K562 (cell line): Measurements from ENCODE around the gene TTC28. TPM values are rescaled to one million over a fixed set of nuclear protein-coding genes. Genes with fewer than 3 reads are reported as not detected.

Experiments used
- ATAC-seq: fragments of 200-7000 bp; cut with Tn5 transposase; 3 replicates; pipeline ENCODE4 v1.9.1; 2020; ENCODE audit warnings: moderate library complexity
- BruUV-seq: library from RNA; stranded (reverse); fragments of 400-500 nt; replicated peaks from 2 replicates; lab custom pipeline; 2021; lab: Mats Ljungman, UMichigan
- CTCF ChIA-PET: fragments of 300-600 bp; formaldehyde crosslinking; extraction: SDS; loops from one replicate; lab custom pipeline; 2021; ENCODE audit warnings: low intra/inter-chr PET ratio; lab: Yijun Ruan, JAX
- POLR2A ChIA-PET: fragments of 300-600, 350-650 bp; sonication (Branson Sonifier 250); formaldehyde crosslinking; extraction: SDS; loops from one replicate; lab custom pipeline; 2021; ENCODE audit warnings: antibody characterized with exemption, inconsistent platforms; lab: Yijun Ruan, JAX
- DNase-seq, 4 experiments: peaks; one replicate each; pipeline versions ENCODE4 v3.0.0 to v3.0.0-alpha.2; 2011 to 2018; ENCODE audit warnings: low spot score in 3 of 4, mixed read lengths in 3 of 4; ENCODE audit errors: extremely low read depth in 1 of 4
- FAIRE-seq: peaks from 2 replicates; lab custom pipeline; 2011; peaks lifted over from hg19 to GRCh38; lab: Jason Lieb, UNC
- H2AFZ ChIP-seq: 2 replicates; pipeline ENCODE4 v1.6.0; 2011; ENCODE audit warnings: low read depth, low read length, control low read depth, inconsistent platforms
- H3K27ac ChIP-seq: fragments of 200-600 bp; 3 replicates; pipeline ENCODE4 v1.8.0; 2011; ENCODE audit warnings: low read depth, mild to moderate bottlenecking, control low read depth, inconsistent platforms, low read length, moderate library complexity, mixed read lengths; ENCODE audit errors: extremely low read depth
- H3K27me3 ChIP-seq, 2 experiments: fragments of 300-600 bp in 1 of 2; 2 replicates in 1 of 2; 3 replicates in 1 of 2; pipeline versions ENCODE4 v1.6.0 to v1.8.0; 2011; ENCODE audit warnings: inconsistent platforms in 2 of 2, low read length in 2 of 2, mild to moderate bottlenecking in 1 of 2, mixed read lengths in 1 of 2, moderate library complexity in 1 of 2; ENCODE audit not compliant: control insufficient read depth in 2 of 2, insufficient read depth in 2 of 2
- H3K36me3 ChIP-seq: fragments of 300-600 bp; 3 replicates; pipeline ENCODE4 v1.8.0; 2011; ENCODE audit warnings: mild to moderate bottlenecking, low read length, inconsistent platforms; ENCODE audit not compliant: control insufficient read depth, insufficient read depth
- H3K4me1 ChIP-seq, 2 experiments: fragments of 200-600 bp in 1 of 2; replicated peaks in 1 of 2; 2 replicates in 1 of 2; 3 replicates in 1 of 2; pipeline versions ENCODE4 v1.5.1 to v1.8.0; 2011; ENCODE audit warnings: inconsistent platforms in 2 of 2, low read length in 2 of 2, mild to moderate bottlenecking in 1 of 2, mixed read lengths in 1 of 2, moderate library complexity in 1 of 2; ENCODE audit not compliant: control insufficient read depth in 2 of 2, insufficient read depth in 2 of 2
- H3K4me2 ChIP-seq: 2 replicates; pipeline ENCODE4 v1.6.1; 2011; ENCODE audit warnings: low read length, control low read depth, inconsistent platforms, mixed read lengths; ENCODE audit not compliant: insufficient read depth
- H3K4me3 ChIP-seq: fragments of 200-600 bp; sonication (generic), shearing (Covaris generic); 2 replicates; pipeline ENCODE4 v1.5.1; 2016; ENCODE audit warnings: control low read depth, inconsistent platforms
- H3K79me2 ChIP-seq: fragments of 200-600 bp; 3 replicates; pipeline ENCODE4 v1.8.0; 2011; ENCODE audit warnings: low read length, inconsistent platforms; ENCODE audit not compliant: control insufficient read depth, insufficient read depth
- H3K9ac ChIP-seq, 2 experiments: 2 replicates each; pipeline versions ENCODE4 v1.6.0 to v1.6.1; 2011; ENCODE audit warnings: low read depth in 2 of 2, low read length in 2 of 2, control low read depth in 1 of 2, inconsistent platforms in 1 of 2, mild to moderate bottlenecking in 1 of 2, mixed read lengths in 1 of 2; ENCODE audit not compliant: insufficient read depth in 1 of 2
- H3K9me1 ChIP-seq: one replicate; pipeline ENCODE4 v1.6.0; 2011; ENCODE audit warnings: inconsistent platforms, mild to moderate bottlenecking, low read length, moderate library complexity; ENCODE audit not compliant: control insufficient read depth, insufficient read depth
- H3K9me3 ChIP-seq: replicated peaks from 2 replicates; pipeline ENCODE4 v1.5.1; 2011; ENCODE audit warnings: low read depth, low read length, inconsistent platforms; ENCODE audit not compliant: control insufficient read depth, insufficient read depth
- H4K20me1 ChIP-seq: replicated peaks from 2 replicates; pipeline ENCODE4 v1.6.1; 2011; ENCODE audit warnings: low read length, inconsistent platforms, mixed read lengths; ENCODE audit not compliant: control insufficient read depth, insufficient read depth
- FOXK2 ChIP-seq, 2 experiments: fragments of 450-650 bp; IDR thresholded peaks in 1 of 2; conservative IDR thresholded peaks in 1 of 2; 2 replicates each; pipeline ENCODE4 v1.6.1; 2016; ENCODE audit warnings: low read depth in 2 of 2, mild to moderate bottlenecking in 1 of 2
- GATAD2B ChIP-seq: fragments of 450-650 bp; IDR thresholded peaks from 2 replicates; pipeline ENCODE4 v1.6.1; 2017; ENCODE audit warnings: mild to moderate bottlenecking, borderline replicate concordance
- NFIX ChIP-seq: fragments of 250-450 bp; sonication (Bioruptor Pico); IDR thresholded peaks from 2 replicates; pipeline ENCODE4 v1.4.0; 2020; ENCODE audit warnings: low read depth, mild to moderate bottlenecking, moderate library complexity
- SRSF7 ChIP-seq: fragments of 200-400 bp; formaldehyde crosslinking; optimal IDR thresholded peaks from 2 replicates; pipeline ENCODE3; 2017; ENCODE audit warnings: mild to moderate bottlenecking, low read depth, low read length
- TAL1 ChIP-seq: fragments of 450-650 bp; IDR thresholded peaks from 2 replicates; pipeline ENCODE4 v1.6.1; 2016; ENCODE audit warnings: mild to moderate bottlenecking
- XRCC4 ChIP-seq: IDR thresholded peaks from one replicate; pipeline ENCODE4 v1.6.1; 2011; ENCODE audit not compliant: insufficient read depth, insufficient read length; ENCODE audit errors: extremely low read depth
- WGBS: fragments of 100-300 bp; shearing (Covaris generic); methylation state at CpG from one replicate; pipeline ENCODE4 v1.1.6; 2016; ENCODE audit warnings: low coverage, mixed read lengths; ENCODE audit not compliant: insufficient coverage; ENCODE audit errors: missing lambda C conversion rate; 5-methylcytosine and 5-hydroxymethylcytosine counted together
- in situ Hi-C: fragments of 300-500 bp; cut with MboI; formaldehyde crosslinking; loops from 4 replicates; pipeline ENCODE4 v1.15.0; 2018; ENCODE audit warnings: inconsistent platforms, mixed read lengths
- intact Hi-C: fragments of 100-400 bp; cut with micrococcal nuclease; formaldehyde crosslinking; loops from 2 replicates; pipeline ENCODE4 v1.14.2; 2022
- polyA plus RNA-seq, 8 experiments: library from polyadenylated mRNA; depleted of rRNA in 4 of 8; stranded (reverse) in 5 of 8; unstranded in 3 of 8; fragments of >200 nt; fragmentation: Nextera tagmentation in 2 of 8; fragmentation: Illumina TruSeq in 1 of 8; extraction: Ambion mirVana in 2 of 8; extraction: Trizol in 1 of 8; gene quantifications; 2 replicates each; pipeline versions ENCODE4 v1.2.1 to v1.2.3, GENCODE V29; 2011 to 2014; ENCODE audit warnings: inconsistent platforms in 1 of 8, missing spikeins in 1 of 8
- total RNA-seq, 7 experiments: library from RNA; depleted of rRNA in 6 of 7; stranded (reverse); fragments of >200 nt in 6 of 7; fragmentation: Illumina TruSeq in 2 of 7; extraction: Trizol in 2 of 7; gene quantifications; 2 replicates each; pipeline versions ENCODE4 v1.2.1 to v1.2.3, GENCODE V29; 2011 to 2021; ENCODE audit warnings: low replicate concordance in 1 of 7
- TF ChIP-seq, protein P1 (sequence below): fragments of 150-350 bp; conservative IDR thresholded peaks from 2 replicates; pipeline ENCODE4 v1.6.1; 2014; ENCODE audit warnings: low read length
- TF ChIP-seq, protein P2 (sequence below): fragments of 450-650 bp; IDR thresholded peaks from 2 replicates; pipeline ENCODE4 v1.6.1; 2016; ENCODE audit warnings: missing biosample characterization, missing genetic modification characterization
- TF ChIP-seq, protein P3 (sequence below): fragments of 250-450 bp; sonication (Bioruptor Pico); IDR thresholded peaks from 2 replicates; pipeline ENCODE4 v1.8.0; 2021; ENCODE audit warnings: moderate library complexity, mild to moderate bottlenecking, inconsistent platforms
- TF ChIP-seq, protein P4 (sequence below): fragments of 450-650 bp; IDR thresholded peaks from 2 replicates; pipeline ENCODE4 v1.7.0; 2016; ENCODE audit warnings: borderline replicate concordance

The TTC28 gene
- total and polyA plus RNA-seq, 9 of the 15 experiments (the other 6 are each of a cell fraction or from before 2014, with no cell fraction given), result 0.22 to 10.7 (median 3.1) TPM

DNA sequence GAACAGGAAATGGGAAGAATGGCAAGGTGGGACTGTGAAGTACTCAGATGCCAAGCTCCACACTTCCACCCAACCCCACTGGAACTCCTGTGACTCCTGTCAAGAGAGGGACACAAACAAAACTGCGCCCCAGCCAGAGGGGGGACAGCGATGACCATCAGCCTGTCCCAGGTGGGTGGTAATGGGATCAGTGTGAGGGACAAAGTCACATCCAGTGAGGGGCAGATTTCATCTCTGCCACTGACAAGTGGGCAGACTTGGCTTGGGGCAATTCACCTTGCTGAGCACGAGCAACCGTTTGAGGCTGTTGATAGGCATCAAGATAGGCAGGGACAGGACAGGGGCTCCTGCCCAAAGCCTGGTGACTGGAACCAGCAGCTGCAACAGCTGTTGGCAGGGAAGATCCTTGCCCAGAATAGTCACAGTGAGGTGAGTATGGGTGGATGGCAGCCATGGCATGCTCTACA, 655.2 kb downstream of the TTC28 start:
- Histone ChIP-seq H3K9ac (no peak overlapping the region), H2AFZ (no peak overlapping the region), H3K79me2 (no peaks in the 10 kb centered on the region), H3K36me3 (no peaks in the 10 kb centered on the region), H3K4me2 (no peak overlapping the region), H3K4me1 (peaks cover 0 to 9% of the 10 kb centered on the region in 2 experiments; a peak in 4 of 5 replicates), H4K20me1 (no peaks in the 10 kb centered on the region), H3K4me3 (no peak overlapping the region), H3K9me3 (no peaks in the 10 kb centered on the region), H3K27ac (no peak overlapping the region), H3K9me1 (no peaks in the 10 kb centered on the region), H3K27me3 (no peaks in the 10 kb centered on the region)
- BruUV-seq, result no TSS peak
- CTCF ChIA-PET, result no interaction called here
- POLR2A ChIA-PET, result interaction anchor here (0.6 kb wide), 1 partner anchor 142 kb away, joined by 3 read pairs; no protein-coding TSS in a partner anchor
- DNase-seq (no peak), ATAC-seq (no peak), FAIRE-seq (no peak)
- in situ Hi-C loops, result loop anchor here (10.0 to 25.0 kb wide), 5 partner anchors 420 to 1262 kb away; no protein-coding TSS in a partner anchor
- intact Hi-C loops, result loop anchor here (10.0 kb wide), 1 partner anchor 420 kb away; no protein-coding TSS in a partner anchor
- WGBS, result 74% methylated on average over 3 of the region's 4 CpGs
- TF ChIP-seq FOXK2 (conservative IDR thresholded peaks at IDR 0.05 in 1 of 2, IDR thresholded peaks at IDR 0.05 in 1 of 2; ENCODE audit: low read depth in 2 of 2) (no peak), NFIX (CRISPR knock-in tag) (no peak), XRCC4 (no peak), TAL1 (no peak), SRSF7 (no peak), GATAD2B (no peak)
- TF ChIP-seq, protein P1, sequence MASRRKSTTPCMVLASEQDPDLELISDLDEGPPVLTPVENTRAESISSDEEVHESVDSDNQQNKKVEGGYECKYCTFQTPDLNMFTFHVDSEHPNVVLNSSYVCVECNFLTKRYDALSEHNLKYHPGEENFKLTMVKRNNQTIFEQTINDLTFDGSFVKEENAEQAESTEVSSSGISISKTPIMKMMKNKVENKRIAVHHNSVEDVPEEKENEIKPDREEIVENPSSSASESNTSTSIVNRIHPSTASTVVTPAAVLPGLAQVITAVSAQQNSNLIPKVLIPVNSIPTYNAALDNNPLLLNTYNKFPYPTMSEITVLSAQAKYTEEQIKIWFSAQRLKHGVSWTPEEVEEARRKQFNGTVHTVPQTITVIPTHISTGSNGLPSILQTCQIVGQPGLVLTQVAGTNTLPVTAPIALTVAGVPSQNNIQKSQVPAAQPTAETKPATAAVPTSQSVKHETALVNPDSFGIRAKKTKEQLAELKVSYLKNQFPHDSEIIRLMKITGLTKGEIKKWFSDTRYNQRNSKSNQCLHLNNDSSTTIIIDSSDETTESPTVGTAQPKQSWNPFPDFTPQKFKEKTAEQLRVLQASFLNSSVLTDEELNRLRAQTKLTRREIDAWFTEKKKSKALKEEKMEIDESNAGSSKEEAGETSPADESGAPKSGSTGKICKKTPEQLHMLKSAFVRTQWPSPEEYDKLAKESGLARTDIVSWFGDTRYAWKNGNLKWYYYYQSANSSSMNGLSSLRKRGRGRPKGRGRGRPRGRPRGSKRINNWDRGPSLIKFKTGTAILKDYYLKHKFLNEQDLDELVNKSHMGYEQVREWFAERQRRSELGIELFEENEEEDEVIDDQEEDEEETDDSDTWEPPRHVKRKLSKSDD, result no peak
- TF ChIP-seq, protein P2, sequence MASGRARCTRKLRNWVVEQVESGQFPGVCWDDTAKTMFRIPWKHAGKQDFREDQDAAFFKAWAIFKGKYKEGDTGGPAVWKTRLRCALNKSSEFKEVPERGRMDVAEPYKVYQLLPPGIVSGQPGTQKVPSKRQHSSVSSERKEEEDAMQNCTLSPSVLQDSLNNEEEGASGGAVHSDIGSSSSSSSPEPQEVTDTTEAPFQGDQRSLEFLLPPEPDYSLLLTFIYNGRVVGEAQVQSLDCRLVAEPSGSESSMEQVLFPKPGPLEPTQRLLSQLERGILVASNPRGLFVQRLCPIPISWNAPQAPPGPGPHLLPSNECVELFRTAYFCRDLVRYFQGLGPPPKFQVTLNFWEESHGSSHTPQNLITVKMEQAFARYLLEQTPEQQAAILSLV (tag), result no peak
- TF ChIP-seq, protein P3, sequence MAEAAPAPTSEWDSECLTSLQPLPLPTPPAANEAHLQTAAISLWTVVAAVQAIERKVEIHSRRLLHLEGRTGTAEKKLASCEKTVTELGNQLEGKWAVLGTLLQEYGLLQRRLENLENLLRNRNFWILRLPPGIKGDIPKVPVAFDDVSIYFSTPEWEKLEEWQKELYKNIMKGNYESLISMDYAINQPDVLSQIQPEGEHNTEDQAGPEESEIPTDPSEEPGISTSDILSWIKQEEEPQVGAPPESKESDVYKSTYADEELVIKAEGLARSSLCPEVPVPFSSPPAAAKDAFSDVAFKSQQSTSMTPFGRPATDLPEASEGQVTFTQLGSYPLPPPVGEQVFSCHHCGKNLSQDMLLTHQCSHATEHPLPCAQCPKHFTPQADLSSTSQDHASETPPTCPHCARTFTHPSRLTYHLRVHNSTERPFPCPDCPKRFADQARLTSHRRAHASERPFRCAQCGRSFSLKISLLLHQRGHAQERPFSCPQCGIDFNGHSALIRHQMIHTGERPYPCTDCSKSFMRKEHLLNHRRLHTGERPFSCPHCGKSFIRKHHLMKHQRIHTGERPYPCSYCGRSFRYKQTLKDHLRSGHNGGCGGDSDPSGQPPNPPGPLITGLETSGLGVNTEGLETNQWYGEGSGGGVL (CRISPR knock-in tag), result no peak
- TF ChIP-seq, protein P4, sequence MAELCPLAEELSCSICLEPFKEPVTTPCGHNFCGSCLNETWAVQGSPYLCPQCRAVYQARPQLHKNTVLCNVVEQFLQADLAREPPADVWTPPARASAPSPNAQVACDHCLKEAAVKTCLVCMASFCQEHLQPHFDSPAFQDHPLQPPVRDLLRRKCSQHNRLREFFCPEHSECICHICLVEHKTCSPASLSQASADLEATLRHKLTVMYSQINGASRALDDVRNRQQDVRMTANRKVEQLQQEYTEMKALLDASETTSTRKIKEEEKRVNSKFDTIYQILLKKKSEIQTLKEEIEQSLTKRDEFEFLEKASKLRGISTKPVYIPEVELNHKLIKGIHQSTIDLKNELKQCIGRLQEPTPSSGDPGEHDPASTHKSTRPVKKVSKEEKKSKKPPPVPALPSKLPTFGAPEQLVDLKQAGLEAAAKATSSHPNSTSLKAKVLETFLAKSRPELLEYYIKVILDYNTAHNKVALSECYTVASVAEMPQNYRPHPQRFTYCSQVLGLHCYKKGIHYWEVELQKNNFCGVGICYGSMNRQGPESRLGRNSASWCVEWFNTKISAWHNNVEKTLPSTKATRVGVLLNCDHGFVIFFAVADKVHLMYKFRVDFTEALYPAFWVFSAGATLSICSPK, result no peak
